GM19240 (cell line): ENCODE data around the gene CCDC59.

Experiments used
- DNase-seq: peaks from one replicate; pipeline ENCODE4 v3.0.0; 2011; ENCODE audit warnings: low spot score; ENCODE audit not compliant: insufficient read length

Gene CCDC59

DNA sequence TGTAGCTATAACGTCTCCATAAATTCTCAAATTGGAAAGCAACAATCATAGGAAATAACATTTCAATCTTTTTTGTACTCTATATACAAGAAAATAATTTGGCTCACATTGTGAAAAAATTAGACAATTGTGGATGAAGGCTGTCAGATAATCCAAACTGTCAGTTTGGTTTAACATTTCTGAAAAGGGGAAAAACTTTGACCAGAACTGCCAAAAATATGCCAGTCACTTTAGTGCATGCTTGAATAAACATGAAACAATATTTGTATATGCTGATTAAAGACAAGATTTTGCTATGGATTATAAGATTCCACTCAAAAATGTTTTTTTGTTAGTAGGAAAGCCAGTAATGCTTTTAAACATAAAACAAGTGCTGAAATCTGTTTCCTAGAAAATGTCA is 38.9 kb downstream of the CCDC59 start:
- no peak for DNase-seq

DNA sequence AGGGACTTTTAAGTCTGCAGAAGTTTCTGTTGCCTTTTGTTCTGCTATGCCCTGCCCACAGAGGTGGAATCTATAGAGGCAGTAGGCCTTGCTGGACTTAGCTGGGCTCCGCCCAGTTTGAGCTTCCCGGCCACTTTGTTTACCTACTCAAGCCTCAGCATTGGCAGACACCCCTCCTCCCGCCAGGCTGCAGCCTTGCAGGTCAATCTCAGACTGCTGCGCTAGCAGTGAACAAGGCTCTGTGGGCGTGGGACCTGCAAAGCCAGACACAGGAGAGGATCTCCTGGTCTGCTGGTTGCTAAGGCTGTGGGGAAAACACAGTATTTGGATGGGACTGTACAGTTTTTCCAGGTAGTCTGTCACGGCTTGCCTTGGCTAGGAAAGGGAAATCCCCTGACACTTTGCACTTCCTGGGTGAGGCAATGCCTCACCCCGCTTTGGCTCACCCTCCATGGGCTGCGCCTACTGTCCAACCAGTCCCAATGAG is 43.7 kb downstream of the CCDC59 start:
- no peak for DNase-seq
